HEK293 (cell line): ENCODE data around the gene AP1S1.

Experiments
- CTCF ChIP-seq: fragments of 450-650 bp; formaldehyde crosslinking; IDR thresholded peaks from 2 replicates; pipeline ENCODE4 v1.5.1; 2016; ENCODE audit warnings: missing biosample characterization, missing genetic modification characterization
- ELK4 ChIP-seq: IDR thresholded peaks from 2 replicates; pipeline ENCODE4 v1.6.1; 2011; ENCODE audit warnings: mild to moderate bottlenecking, low read depth, low read length, borderline replicate concordance
- IKZF3 ChIP-seq: fragments of 450-650 bp; IDR thresholded peaks from 2 replicates; pipeline ENCODE4 v1.5.0; 2018; ENCODE audit warnings: missing biosample characterization, mild to moderate bottlenecking, missing genetic modification characterization, moderate library complexity
- REST ChIP-seq: fragments of 450-650 bp; formaldehyde crosslinking; IDR thresholded peaks from 2 replicates; pipeline ENCODE4 v1.5.1; 2016; ENCODE audit warnings: missing biosample characterization, missing genetic modification characterization
- ZBTB26 ChIP-seq: fragments of 450-650 bp; formaldehyde crosslinking; optimal IDR thresholded peaks from 2 replicates; pipeline ENCODE3; 2016; ENCODE audit warnings: missing biosample characterization, mild to moderate bottlenecking, missing genetic modification characterization
- ZNF148 ChIP-seq: fragments of 450-650 bp; formaldehyde crosslinking; IDR thresholded peaks from 2 replicates; pipeline ENCODE4 v1.5.0; 2017; ENCODE audit warnings: missing biosample characterization, missing genetic modification characterization, borderline replicate concordance
- ZNF24 ChIP-seq: fragments of 450-650 bp; formaldehyde crosslinking; IDR thresholded peaks from 2 replicates; pipeline ENCODE4 v1.5.1; 2016; ENCODE audit warnings: missing biosample characterization, missing genetic modification characterization
- ZNF335 ChIP-seq: fragments of 450-650 bp; formaldehyde crosslinking; conservative IDR thresholded peaks from 2 replicates; pipeline ENCODE4 v1.5.1; 2016; ENCODE audit warnings: missing biosample characterization, missing genetic modification characterization
- ZNF341 ChIP-seq: fragments of 450-650 bp; formaldehyde crosslinking; IDR thresholded peaks from 2 replicates; pipeline ENCODE4; 2016; ENCODE audit warnings: low read depth, missing biosample characterization, missing genetic modification characterization
- ZNF350 ChIP-seq: fragments of 450-650 bp; formaldehyde crosslinking; IDR thresholded peaks from 2 replicates; pipeline ENCODE4 v1.5.0; 2017; ENCODE audit warnings: missing biosample characterization, mild to moderate bottlenecking, missing genetic modification characterization
- ZNF362 ChIP-seq: fragments of 450-650 bp; formaldehyde crosslinking; IDR thresholded peaks from 2 replicates; pipeline ENCODE4 v1.5.1; 2016; ENCODE audit warnings: missing biosample characterization, missing genetic modification characterization
- ZNF37A ChIP-seq: fragments of 450-650 bp; IDR thresholded peaks from 2 replicates; pipeline ENCODE4 v1.5.1; 2018; ENCODE audit warnings: missing biosample characterization, missing genetic modification characterization
- ZNF426 ChIP-seq: fragments of 450-650 bp; formaldehyde crosslinking; IDR thresholded peaks from 2 replicates; pipeline ENCODE4 v1.5.1; 2017; ENCODE audit warnings: missing biosample characterization, missing genetic modification characterization, mild to moderate bottlenecking, inconsistent platforms, moderate library complexity

- TF ChIP-seq ZNF335 (no peak), CTCF (tag by site-specific recombination) (no peak), ZNF37A (tag by site-specific recombination) (no peak), REST (tag by site-specific recombination) (no peak), ZBTB26 (no peak), ZNF148 (tag by site-specific recombination) (no peak), ZNF350 (tag by site-specific recombination) (no peak), ZNF24 (no peak), ZNF426 (tag by site-specific recombination) (no peak), IKZF3 (tag by site-specific recombination) (no peak), ZNF341 (no peak), ZNF362 (tag by site-specific recombination) (no peak), ELK4 (no peak)
Measured at GRCh38 chr7:101210143-101210542, 55.9 kb downstream of the AP1S1 start.
